ENCODE measurements around the gene ZMYM5.
"Not testable (repeated sequence)": the region's sequence is repeated elsewhere in the genome, so short reads cannot be mapped to it uniquely, and the experiment has no call there.

ZMYM5 gene

DNA sequence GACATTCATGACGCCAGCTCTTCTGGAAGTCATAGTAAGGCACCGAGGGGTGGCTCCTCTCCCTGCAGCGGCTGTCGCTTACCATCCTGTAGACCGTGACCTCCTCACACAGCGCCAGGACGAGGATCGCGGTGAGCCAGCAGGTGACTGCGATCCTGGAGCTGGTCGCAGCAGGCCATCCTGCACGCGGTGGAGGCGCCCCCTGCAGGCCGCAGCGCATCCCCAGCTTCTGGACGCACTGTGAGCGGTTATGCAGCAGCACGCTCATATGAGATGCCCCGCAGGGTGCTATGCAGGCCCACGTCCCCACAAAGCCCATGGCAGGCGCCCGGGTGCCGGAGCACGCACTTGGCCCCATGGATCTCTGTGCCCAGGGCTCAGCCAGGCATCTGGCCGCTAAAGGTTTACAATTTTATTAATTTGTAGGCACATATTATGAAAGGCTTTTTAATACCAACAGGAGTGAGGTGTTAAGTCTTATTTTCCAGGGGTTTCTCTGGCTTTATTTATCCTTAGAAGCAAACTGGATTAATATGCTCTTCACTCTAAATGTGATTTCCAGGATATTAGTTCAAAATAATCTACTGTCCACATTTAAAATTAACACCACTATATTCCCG is 45.1 kb downstream of the ZMYM5 start:
- peak; percentile 11 for DNase-seq (ENCODE audit: low spot score)

DNA sequence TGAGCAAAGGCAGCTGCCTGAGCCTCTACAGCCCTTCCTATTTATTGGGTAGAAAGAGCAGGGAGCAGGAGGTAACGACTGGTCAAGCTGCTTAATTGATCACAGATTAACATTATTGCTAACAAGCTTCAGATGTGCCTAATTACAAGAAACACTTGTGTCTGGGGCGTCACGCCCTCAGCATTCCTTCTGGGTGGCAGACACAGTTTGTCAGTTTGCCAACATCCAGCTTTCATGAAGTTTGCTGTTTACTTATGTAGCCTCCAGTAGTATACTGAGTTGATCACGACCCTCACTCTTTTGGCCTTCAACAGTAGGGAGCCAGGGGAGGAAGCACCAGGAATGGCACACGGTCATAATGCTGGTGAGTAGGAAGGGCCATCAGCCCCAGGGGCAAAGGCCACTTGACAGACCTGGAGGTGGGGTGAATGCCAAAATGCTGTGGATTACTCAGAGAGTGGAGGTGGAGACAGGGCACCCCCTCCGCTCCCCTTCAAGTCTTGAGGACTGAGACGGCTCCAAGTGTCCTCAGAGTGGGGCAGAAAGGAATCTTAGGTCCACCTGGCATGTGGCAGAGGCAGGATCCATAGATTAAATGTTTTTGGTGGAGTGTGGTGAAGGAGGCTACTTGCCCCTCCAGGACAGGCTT is 45.8 kb downstream of the ZMYM5 start:
- DNase-seq (ENCODE audit: low spot score) = no peak

DNA sequence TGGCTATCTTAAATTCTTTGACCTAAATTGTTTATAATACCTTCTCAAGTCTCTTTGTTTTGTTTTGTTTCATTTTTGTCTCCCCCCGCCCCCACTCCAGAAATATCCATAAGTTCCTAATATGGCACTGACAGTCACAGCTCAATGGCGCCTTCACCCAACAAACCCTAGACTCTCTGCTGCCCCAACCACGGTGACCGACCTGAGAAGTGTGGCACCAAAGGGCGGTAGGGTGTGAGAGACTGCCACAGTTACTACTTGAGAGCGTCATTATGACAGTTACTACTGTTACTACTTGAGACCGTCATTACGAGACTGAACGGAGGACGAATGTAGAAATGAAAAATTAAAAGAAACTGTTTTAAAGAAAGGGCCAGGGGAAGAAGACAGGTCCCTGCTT is 46.3 kb downstream of the ZMYM5 start:
- DNase-seq (ENCODE audit: low spot score) = no peak

DNA sequence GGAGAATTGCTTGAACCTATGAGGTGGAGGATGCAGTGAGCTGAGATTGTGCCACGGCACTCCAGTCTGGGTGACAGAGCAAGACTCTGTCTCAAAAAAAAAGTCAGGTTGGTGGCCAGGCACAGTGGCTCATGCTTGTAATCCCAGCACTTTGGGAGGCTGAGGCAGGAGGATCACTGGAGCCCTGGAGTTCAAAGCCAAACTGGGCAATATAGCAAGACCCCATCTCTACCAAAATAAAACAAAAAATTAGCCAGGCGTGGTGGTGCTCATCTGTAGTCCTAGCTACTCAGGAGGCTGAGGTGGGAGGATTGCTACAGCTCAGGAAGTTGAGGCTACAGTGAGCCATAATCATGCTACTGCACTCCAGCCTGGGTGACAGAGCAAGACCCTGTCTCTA is 47.6 kb downstream of the ZMYM5 start:
- DNase-seq (ENCODE audit: low spot score) = not testable (repeated sequence)

DNA sequence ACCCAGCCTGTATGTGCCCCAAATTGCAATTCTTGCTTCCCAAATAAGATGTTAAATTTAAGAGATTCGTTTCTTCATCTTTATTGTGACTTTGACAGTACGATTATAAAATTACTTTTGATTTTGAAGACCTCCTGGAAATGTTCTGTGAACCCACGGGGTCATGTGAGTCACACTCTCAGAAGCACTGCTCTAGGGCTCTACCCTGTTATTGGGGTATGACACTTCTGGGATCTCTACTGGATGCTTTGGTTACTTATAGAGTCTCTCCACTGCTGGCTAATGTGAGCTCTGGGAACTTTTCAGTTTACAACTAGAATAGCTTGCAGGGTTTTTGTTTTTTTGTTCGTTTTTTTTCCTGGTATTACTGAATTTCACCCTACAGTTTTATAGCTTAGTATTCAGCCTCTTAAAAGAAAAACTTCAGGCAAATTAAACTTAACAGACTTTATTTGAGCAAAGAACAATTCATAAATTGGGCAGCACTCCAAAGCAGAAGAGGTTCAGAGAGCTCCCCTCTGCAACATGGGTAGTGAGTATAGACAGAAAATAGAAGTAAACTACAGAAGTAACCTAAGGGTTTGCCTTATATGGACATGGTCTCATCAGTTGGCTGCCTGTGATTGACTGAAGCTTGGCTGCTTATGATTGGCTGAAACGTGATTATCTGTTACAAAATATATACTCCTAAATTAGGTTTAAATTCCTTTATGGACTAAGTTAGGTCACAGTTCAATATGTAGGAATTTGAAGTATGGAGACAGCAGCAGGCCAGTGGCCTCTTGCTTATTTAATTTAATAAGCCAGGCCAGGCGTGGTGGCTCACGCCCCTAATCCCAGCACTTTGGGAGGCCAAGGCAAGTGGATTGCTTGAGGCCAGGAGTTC is 52.2 kb downstream of the ZMYM5 start:
- DNase-seq (ENCODE audit: low spot score) = no peak

DNA sequence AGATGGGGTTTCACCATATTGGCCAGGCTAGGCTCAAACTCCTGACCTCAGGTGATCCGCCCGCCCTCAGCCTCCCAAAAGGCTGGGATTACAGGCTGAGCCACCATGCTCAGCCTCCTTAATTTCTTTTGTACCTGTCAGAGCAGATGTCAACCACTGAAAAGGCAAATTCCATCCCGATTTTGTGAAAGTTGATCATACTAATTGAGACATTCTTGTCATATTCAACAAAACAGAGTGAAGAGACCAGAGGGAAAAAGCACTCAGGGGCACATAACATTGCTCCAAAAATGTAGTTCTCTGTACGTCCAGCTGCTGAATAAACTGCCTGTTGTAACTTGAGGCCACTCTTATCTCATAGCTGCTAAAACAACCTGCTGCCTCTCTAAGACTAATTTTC is 53.3 kb downstream of the ZMYM5 start:
- no peak for DNase-seq (ENCODE audit: low spot score)

DNA sequence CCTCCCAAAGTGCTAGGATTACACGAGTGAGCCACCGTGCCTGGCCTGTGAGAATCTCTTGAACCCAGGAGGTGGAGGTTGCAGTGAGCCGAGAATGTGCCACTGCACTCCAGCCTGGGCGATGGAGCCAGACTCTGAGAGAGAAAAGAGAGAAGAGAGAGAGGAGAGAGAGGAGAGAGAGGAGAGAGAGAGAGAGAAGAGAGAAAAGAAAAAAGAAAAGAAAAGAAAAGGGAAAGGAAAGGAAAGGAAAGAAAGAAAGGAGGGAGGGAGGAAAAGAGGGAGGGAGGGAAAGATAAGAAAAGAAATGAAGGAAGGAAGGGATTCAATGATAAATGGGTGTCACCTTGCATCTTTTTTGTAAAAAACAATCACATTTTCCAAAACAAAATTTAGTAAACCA is 57.7 kb downstream of the ZMYM5 start:
- DNase-seq (ENCODE audit: low spot score) = no peak

DNA sequence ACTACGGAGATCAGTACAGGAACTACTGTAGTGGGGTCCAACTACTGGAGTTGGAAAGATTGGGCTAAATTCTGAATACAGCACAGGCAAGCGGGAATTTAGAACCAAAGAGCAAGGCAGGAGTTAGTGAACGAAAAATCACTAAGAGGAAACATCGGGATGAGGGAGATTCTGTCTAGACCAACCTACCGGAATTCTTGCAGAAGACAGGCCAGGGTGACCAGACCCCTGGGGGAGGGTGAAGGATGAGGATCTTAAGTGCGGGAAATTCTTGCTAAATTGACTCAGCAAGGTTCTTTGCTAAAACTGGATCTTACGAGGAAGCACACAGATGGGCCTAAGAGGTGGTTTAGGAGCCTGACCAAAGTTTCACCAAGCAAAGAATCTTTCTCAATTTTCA is 67.5 kb downstream of the ZMYM5 start:
- DNase-seq (ENCODE audit: low spot score) = no peak

DNA sequence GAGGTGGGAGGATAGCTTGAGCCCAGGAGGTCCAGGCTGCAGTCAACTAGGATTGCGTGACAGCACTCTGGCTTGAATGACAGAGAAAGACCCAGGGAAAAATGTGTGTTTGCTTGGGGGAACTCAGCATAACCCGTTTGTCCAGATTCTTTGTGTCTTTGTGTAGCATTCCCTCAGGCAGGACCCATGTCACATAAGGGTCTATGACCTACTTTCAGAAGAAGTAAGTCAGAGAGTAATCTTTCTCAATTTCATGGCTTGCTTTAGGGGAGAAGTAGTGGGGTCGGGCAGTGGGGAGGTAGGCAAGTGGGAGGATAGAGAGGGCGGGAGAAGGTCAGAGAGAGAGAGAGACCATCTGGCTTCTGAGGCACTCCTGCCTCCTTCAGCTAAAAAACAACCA is 68.8 kb downstream of the ZMYM5 start:
- DNase-seq (ENCODE audit: low spot score) = no peak

DNA sequence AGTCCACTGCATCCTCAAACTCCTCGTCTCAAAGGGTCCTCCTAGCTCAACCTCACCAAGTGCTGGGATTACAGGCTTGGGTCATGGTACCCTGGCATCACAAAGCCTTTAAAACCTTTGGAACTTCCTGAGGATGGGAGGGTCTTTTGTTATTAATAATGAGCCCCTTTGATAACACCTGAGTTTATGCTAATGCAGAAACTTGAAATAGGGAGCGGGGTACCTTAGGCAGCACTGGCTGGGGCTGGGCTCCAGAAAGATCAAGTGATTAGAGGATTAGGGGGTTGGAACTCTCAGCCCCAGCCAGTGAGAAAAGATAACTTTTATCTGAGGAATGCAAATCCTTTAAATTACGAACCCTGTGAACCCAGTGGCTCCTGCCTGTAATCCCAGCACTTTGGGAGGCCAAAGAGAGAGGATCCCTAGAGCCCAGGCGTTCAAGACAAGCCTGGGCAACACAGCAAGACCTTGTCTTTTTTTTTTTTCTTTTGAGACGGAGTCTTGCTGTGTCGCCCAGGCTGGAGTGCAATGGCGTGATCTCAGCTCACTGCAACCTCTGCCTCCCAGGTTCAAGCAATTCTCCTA is 71.4 kb downstream of the ZMYM5 start:
- DNase-seq (ENCODE audit: low spot score) = no peak

DNA sequence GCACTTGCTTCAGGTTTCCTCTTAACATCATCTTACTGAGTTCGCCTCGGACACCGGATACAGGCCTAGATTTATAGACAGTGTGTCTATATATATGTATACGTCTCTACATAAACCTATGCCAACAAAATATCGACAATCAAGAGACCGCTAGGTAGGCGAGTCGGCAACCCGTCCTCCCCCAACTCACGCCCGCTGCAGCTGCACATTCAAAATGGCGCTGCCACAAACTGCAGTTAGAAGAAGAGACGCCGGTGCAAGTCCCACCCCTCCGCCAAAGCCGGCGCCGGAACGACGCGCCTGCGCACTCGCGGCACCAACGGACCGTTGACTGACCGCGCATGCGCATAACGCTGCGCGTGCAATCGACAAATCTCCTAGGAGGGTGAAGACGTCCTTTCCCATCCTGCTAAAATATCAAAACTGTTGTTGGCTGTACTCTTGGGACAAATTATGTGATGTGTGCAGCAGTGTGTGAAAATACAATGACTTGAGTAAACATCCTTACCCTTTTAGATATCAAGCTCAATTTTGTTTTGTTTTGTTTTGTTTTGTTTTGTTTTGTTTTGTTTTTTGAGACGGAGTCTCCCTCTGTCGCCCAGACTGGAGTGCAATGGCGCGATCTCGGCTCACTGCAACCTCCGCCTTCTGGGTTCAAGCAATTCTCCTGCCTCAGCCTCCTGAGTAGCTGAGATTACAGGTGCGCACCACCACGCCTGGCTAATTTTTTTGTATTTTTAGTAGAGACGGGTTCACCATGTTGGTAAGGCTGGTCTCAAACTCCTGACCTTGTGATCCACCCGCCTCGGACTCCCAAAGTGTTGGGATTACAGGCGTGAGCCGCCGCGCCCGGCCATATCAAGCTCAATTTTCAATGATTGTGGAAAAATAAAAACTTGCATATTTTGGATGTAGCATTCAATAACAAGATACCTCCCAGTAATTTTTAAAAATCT is 80.4 kb downstream of the ZMYM5 start, which contains the start of gene PSPC1:
Gene PSPC1 (minus strand): TSS at position 219 of the 956 bp plus-strand sequence. CDS start 188 bp downstream, at position 31.
- peak; percentile 97 for DNase-seq (ENCODE audit: low spot score)

DNA sequence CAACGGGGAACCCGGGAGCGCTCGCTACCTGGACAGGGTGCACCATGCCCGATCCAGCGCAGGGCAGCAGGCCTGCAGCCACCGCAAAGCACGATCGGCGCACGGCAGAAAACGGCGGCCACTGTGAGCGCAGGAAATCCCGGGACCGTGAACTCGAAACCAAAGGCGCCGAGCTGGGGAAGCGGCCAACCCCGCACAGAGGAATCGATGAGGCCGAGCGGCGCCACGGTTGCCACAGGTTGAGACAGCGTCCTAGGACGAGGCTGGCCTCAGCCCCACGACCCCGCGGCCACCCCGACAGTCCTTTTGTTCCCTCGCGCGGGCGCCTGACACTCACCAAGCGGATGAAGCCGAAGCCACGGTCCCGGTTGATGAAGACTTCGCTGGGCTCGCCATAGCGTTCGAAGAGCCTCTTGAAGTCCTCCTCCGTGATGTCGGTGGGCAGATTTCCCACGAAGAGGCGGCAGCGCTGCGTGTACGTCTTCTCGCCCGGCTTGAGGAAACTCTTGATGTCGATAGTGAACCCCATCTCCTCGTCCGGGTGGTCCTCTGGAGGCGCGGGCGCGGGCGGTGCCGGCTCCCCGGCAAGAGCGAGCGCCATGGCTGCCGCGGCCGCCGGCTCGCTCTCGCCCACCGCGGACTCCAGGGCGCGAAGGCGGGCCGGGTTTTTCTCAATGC is 81.3 kb downstream of the ZMYM5 start:
- DNase-seq (ENCODE audit: low spot score) = peak; percentile 43

DNA sequence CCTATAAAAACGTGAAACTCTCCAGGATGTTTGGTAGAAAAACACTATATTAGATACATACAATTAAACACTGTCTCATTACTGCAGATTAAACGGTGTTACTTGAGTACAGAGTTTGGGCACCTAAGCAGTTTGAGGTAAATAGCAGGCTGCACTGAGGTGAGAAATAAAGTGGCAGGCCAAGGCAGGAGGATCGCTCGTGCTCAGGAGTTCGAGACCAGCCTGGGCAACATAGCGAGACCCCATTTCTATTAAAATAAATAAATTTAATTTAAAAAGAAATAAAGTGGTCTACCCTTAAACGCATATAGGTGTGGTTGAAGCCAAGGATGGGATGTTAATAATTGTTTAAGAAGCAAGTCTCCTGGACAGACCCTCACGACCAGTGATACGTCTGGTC is 81.9 kb downstream of the ZMYM5 start:
- DNase-seq (ENCODE audit: low spot score) = no peak

DNA sequence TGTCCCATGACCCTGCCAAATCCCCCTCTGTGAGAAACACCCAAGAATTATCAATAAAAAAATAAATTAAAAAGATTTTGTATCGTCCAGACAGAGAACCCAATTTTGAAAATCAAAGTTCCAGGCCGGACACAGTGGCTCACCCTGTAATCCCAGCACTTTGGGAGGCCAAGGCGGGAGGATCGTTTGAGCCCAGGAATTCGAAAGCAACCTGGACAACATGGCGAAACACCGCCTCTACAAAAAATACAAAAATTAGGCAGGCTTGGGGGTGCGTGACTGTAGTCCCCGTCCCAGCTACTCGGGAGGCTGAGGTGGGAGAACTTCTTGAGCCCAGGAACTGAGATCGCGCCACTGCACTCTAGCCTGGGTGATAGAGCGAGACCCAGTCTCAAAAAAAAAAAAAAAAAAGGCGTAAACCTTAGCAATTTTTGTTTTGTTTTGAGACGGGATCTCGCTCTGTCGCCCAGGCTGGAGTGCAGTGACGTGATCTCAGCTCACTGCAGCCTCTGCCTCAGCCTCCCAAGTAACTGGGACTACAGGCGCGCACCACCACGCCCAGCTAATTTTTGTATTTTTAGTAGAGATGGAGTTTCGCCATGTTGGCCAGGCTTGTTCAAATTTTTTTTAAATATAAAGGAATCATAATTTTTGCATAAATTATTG is 82.6 kb downstream of the ZMYM5 start:
- peak; percentile 9 for DNase-seq (ENCODE audit: low spot score)

Measured in CD4-positive, alpha-beta T cell treated with Interleukin-2 at 100 ng/mL for 4 hours (primary cell).